Nephron progenitor cell (in vitro differentiated cells): ENCODE results near the gene GNA14.
A peak's percentile ranks its signal among the peaks of the same experiment; 100 is the strongest.

ENCODE experiments used
- DNase-seq: peaks from one replicate; pipeline ENCODE4 v3.0.0; 2021
- H3K27ac Mint-ChIP-seq: 2 replicates; pipeline ENCODE4 v1.8.0; 2021; ENCODE audit warnings: mild to moderate bottlenecking, moderate library complexity, mixed read lengths
- H3K27me3 Mint-ChIP-seq: 2 replicates; pipeline ENCODE4 v1.8.0; 2021; ENCODE audit warnings: mild to moderate bottlenecking, low read depth, mixed read lengths; ENCODE audit not compliant: poor library complexity
- H3K36me3 Mint-ChIP-seq: 2 replicates; pipeline ENCODE4 v1.8.0; 2021; ENCODE audit warnings: low read depth, mixed read lengths
- H3K4me1 Mint-ChIP-seq: 2 replicates; pipeline ENCODE4 v1.8.0; 2021; ENCODE audit warnings: mixed read lengths
- H3K4me3 Mint-ChIP-seq: 2 replicates; pipeline ENCODE4 v1.8.0; 2021; ENCODE audit warnings: mild to moderate bottlenecking, moderate library complexity, mixed read lengths
- H3K9me3 Mint-ChIP-seq: 2 replicates; pipeline ENCODE4 v1.8.0; 2021; ENCODE audit warnings: mild to moderate bottlenecking, moderate library complexity, mixed read lengths
- CTCF ChIP-seq: fragments of 200-600 bp; sonication (generic); IDR thresholded peaks from 2 replicates; pipeline ENCODE4 v1.5.0; 2021; ENCODE audit warnings: antibody characterized with exemption

Gene GNA14

GRCh38 chr9:77438653-77439052 is 209.5 kb downstream of the GNA14 start:
- Mint-ChIP-seq H3K4me3 (no peak overlapping the region), H3K36me3 (no peaks in the 10 kb centered on the region), H3K27ac (no peak overlapping the region), H3K9me3 (no peaks in the 10 kb centered on the region), H3K27me3 (peaks cover 6% of the 10 kb centered on the region), H3K4me1 (peaks cover 15% of the 10 kb centered on the region)
- DNase-seq: no peak
- no peak for TF ChIP-seq CTCF

GRCh38 chr9:77435688-77436087 is 212.4 kb downstream of the GNA14 start:
- Mint-ChIP-seq H3K27me3 (peaks cover 6% of the 10 kb centered on the region), H3K36me3 (no peaks in the 10 kb centered on the region), H3K27ac (no peak overlapping the region), H3K9me3 (no peaks in the 10 kb centered on the region), H3K4me3 (no peak overlapping the region), H3K4me1 (peaks cover 16% of the 10 kb centered on the region)
- TF ChIP-seq CTCF: no peak
- DNase-seq: no peak

GRCh38 chr9:77435277-77435676 is 212.8 kb downstream of the GNA14 start:
- H3K4me1 Mint-ChIP-seq: peaks cover 16% of the 10 kb centered on the region
- TF ChIP-seq CTCF: no peak
- no peaks in the 10 kb centered on the region for H3K9me3 Mint-ChIP-seq
- H3K4me3 Mint-ChIP-seq: no peak overlapping the region
- peaks cover 6% of the 10 kb centered on the region for H3K27me3 Mint-ChIP-seq
- DNase-seq: no peak
- no peak overlapping the region for H3K27ac Mint-ChIP-seq
- no peaks in the 10 kb centered on the region for H3K36me3 Mint-ChIP-seq

- Mint-ChIP-seq H3K27me3 (peaks cover under 1% of the 10 kb centered on the region), H3K36me3 (no peaks in the 10 kb centered on the region), H3K4me1 (peaks cover 11% of the 10 kb centered on the region), H3K27ac (no peak overlapping the region), H3K9me3 (no peaks in the 10 kb centered on the region), H3K4me3 (no peak overlapping the region)
- DNase-seq: peak; percentile 56
- peak; percentile 99 for TF ChIP-seq CTCF
These were observed 214.3 kb downstream of the GNA14 start for GRCh38 chr9:77433675-77434445.

- no peak for DNase-seq
- no peak for TF ChIP-seq CTCF
- H3K27me3 Mint-ChIP-seq: no peaks in the 10 kb centered on the region
These were observed 216.1 kb downstream of the GNA14 start for GRCh38 chr9:77432053-77432452.

GRCh38 chr9:77429928-77430327 is 218.2 kb downstream of the GNA14 start:
- Mint-ChIP-seq H3K36me3 (no peaks in the 10 kb centered on the region), H3K4me1 (peaks cover 8% of the 10 kb centered on the region), H3K9me3 (no peaks in the 10 kb centered on the region), H3K27ac (no peak overlapping the region), H3K4me3 (no peak overlapping the region), H3K27me3 (no peaks in the 10 kb centered on the region)
- no peak for TF ChIP-seq CTCF
- no peak for DNase-seq

More at GRCh38 chr9:77432053-77432452, 216.1 kb downstream of the GNA14 start:
- no peaks in the 10 kb centered on the region for H3K9me3 Mint-ChIP-seq
- peaks cover 11% of the 10 kb centered on the region for H3K4me1 Mint-ChIP-seq
- no peak overlapping the region for H3K4me3 Mint-ChIP-seq
- no peaks in the 10 kb centered on the region for H3K36me3 Mint-ChIP-seq
- no peak overlapping the region for H3K27ac Mint-ChIP-seq
